ENCODE data around the gene KIRREL3. TPM values are rescaled to one million over a fixed set of nuclear protein-coding genes. Genes with fewer than 3 reads are reported as not detected.

Gene KIRREL3
- total RNA-seq, 1 experiment from 2014 or later: 2.2 TPM

GRCh38 chr11:126800009-126800408 is 200.6 kb downstream of the KIRREL3 start:
- Histone ChIP-seq H3K4me2 (no peak overlapping the region), H3K4me3 (no peak overlapping the region), H3K4me1 (replicated peaks; ENCODE audit: insufficient read depth) (no peaks in the 10 kb centered on the region), H3K36me3 (ENCODE audit: low read depth) (no peaks in the 10 kb centered on the region), H3K9me2 (ENCODE audit: insufficient read depth) (no peaks in the 10 kb centered on the region), H3K27me3 (ENCODE audit: insufficient read depth, low read depth) (peaks cover 21% of the 10 kb centered on the region; the same call in 1 of the 2 replicates), H3K27ac (no peak overlapping the region), H3F3A (ENCODE audit: insufficient read depth, low read depth) (no peaks in the 10 kb centered on the region), H4K20me1 (ENCODE audit: insufficient read depth) (no peaks in the 10 kb centered on the region), H3K79me2 (ENCODE audit: low read depth) (no peaks in the 10 kb centered on the region), H2AFZ (no peak overlapping the region), H3K9me3 (ENCODE audit: insufficient read depth, low read depth) (no peaks in the 10 kb centered on the region)
- ChIA-PET CTCF (no interaction called here), POLR2A (ENCODE audit: unreplicated experiment) (no interaction called here)
- intact Hi-C loops (cut with micrococcal nuclease; ENCODE audit: unreplicated experiment): no loop called here
- no peak for DNase-seq
- BruUV-seq (replicated peaks): no TSS peak
- TF ChIP-seq EZH2 (IDR thresholded peaks at IDR 0.05; ENCODE audit: low read depth) (no peak), CTCF (conservative IDR thresholded peaks at IDR 0.05) (no peak)

GRCh38 chr11:126797457-126798169 is 203.0 kb downstream of the KIRREL3 start:
- CTCF ChIA-PET: no interaction called here
- Histone ChIP-seq H3K9me2 (ENCODE audit: insufficient read depth) (no peaks in the 10 kb centered on the region), H3K27me3 (ENCODE audit: insufficient read depth, low read depth) (0 out of 2 replicates have a peak, but pooled peaks cover 14% of the 10 kb centered on the region), H3F3A (ENCODE audit: insufficient read depth, low read depth) (no peaks in the 10 kb centered on the region), H3K4me1 (replicated peaks; ENCODE audit: insufficient read depth) (no peaks in the 10 kb centered on the region), H3K36me3 (ENCODE audit: low read depth) (no peaks in the 10 kb centered on the region), H4K20me1 (ENCODE audit: insufficient read depth) (no peaks in the 10 kb centered on the region), H3K9me3 (ENCODE audit: insufficient read depth, low read depth) (no peaks in the 10 kb centered on the region), H3K4me2 (no peak overlapping the region), H2AFZ (no peak overlapping the region), H3K4me3 (no peak overlapping the region), H3K79me2 (ENCODE audit: low read depth) (no peaks in the 10 kb centered on the region), H3K27ac (no peak overlapping the region)
- intact Hi-C loops (cut with micrococcal nuclease; ENCODE audit: unreplicated experiment): no loop called here
- POLR2A ChIA-PET (ENCODE audit: unreplicated experiment): no interaction called here
- DNase-seq: no peak
- TF ChIP-seq CTCF (conservative IDR thresholded peaks at IDR 0.05) (no peak), EZH2 (IDR thresholded peaks at IDR 0.05; ENCODE audit: low read depth) (no peak)
- BruUV-seq (replicated peaks): no TSS peak

- Histone ChIP-seq H3F3A (ENCODE audit: insufficient read depth, low read depth) (no peaks in the 10 kb centered on the region), H3K27me3 (ENCODE audit: insufficient read depth, low read depth) (peaks cover 17% of the 10 kb centered on the region; the same call in 1 of the 2 replicates), H3K4me3 (no peak overlapping the region), H3K4me2 (no peak overlapping the region), H2AFZ (no peak overlapping the region), H3K9me2 (ENCODE audit: insufficient read depth) (no peaks in the 10 kb centered on the region), H3K27ac (no peak overlapping the region), H3K79me2 (ENCODE audit: low read depth) (no peaks in the 10 kb centered on the region), H3K36me3 (ENCODE audit: low read depth) (no peaks in the 10 kb centered on the region), H3K9me3 (ENCODE audit: insufficient read depth, low read depth) (no peaks in the 10 kb centered on the region), H4K20me1 (ENCODE audit: insufficient read depth) (no peaks in the 10 kb centered on the region; the same call in 1 of the 2 replicates), H3K4me1 (replicated peaks; ENCODE audit: insufficient read depth) (no peaks in the 10 kb centered on the region)
- no TSS peak for BruUV-seq (replicated peaks)
- ChIA-PET CTCF (no interaction called here), POLR2A (ENCODE audit: unreplicated experiment) (no interaction called here)
- no peak for TF ChIP-seq CTCF (conservative IDR thresholded peaks at IDR 0.05)
- no peak for TF ChIP-seq EZH2 (IDR thresholded peaks at IDR 0.05; ENCODE audit: low read depth)
- intact Hi-C loops (cut with micrococcal nuclease; ENCODE audit: unreplicated experiment): no loop called here
- no peak for DNase-seq
These were observed 207.0 kb downstream of the KIRREL3 start for GRCh38 chr11:126793596-126793995.
